Right atrium auricular region (tissue), 2 donors: ENCODE data around the gene RTN1. TPM values are rescaled to one million over a fixed set of nuclear protein-coding genes. Genes with fewer than 3 reads are reported as not detected.

ENCODE experiments used
- DNase-seq: peaks from one replicate; pipeline ENCODE4 v3.0.0-alpha.2; 2019; ENCODE audit warnings: low spot score
- H3K27ac ChIP-seq, 2 donors: fragments of 200-600 bp; sonication (generic); 1 replicate in 1 of 2; 2 replicates in 1 of 2; pipeline ENCODE4 v1.5.1; 2016 to 2019
- H3K27me3 ChIP-seq, 2 donors: fragments of 200-600 bp; sonication (generic); one replicate each; pipeline versions ENCODE4 v1.5.1 to v1.6.0; 2017 to 2019
- H3K36me3 ChIP-seq: fragments of 200-600 bp; sonication (generic); one replicate; pipeline ENCODE4 v1.5.1; 2016
- H3K4me1 ChIP-seq, 2 donors: fragments of 200-600 bp; sonication (generic); one replicate each; pipeline versions ENCODE4 v1.5.1 to v1.6.0; 2017 to 2019
- H3K4me3 ChIP-seq, 2 donors: fragments of 200-600 bp; sonication (generic); 1 replicate in 1 of 2; 2 replicates in 1 of 2; pipeline ENCODE4 v1.5.1; 2017 to 2019; ENCODE audit warnings: mild to moderate bottlenecking in 1 of 2, moderate library complexity in 1 of 2
- H3K9me3 ChIP-seq, 2 donors: fragments of 200-600 bp; sonication (generic); one replicate each; pipeline ENCODE4 v1.5.1; 2019
- CTCF ChIP-seq, 2 donors: fragments of 200-600 bp; sonication (generic); IDR thresholded peaks; one replicate each; pipeline ENCODE4 v1.5.1; 2019; ENCODE audit warnings: antibody characterized with exemption in 2 of 2
- total RNA-seq, 2 donors: library from RNA; depleted of rRNA; stranded (reverse); fragments of >200 nt; gene quantifications; one replicate each; pipeline ENCODE4 v1.1.0, GENCODE V29; 2016

RTN1 gene
- total RNA-seq, 2 donors from 2014 or later: 1.3 to 2.7 TPM

DNA sequence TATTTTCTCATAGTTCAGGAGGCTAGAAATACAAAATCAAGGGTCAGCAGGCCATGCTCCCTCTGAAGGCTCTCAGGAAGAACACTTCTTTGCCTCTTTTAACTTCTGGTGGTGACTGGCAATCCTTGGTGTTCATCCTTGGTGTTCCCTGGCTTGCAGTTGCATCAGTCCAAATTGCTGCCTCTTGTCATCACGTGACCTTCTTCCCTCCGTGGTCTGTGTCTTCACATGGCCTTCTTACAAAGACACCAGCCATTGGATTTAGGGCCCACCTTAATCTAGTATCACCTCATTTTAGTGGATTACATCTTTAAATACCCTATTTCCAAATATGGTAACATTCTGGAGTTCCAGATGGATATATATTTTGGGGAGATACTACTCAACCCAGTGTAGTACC, 41.9 kb upstream of the RTN1 start:
- no peak for TF ChIP-seq CTCF (IDR thresholded peaks at IDR 0.05)
- H3K4me1 ChIP-seq: no peaks in the 10 kb centered on the region

DNA sequence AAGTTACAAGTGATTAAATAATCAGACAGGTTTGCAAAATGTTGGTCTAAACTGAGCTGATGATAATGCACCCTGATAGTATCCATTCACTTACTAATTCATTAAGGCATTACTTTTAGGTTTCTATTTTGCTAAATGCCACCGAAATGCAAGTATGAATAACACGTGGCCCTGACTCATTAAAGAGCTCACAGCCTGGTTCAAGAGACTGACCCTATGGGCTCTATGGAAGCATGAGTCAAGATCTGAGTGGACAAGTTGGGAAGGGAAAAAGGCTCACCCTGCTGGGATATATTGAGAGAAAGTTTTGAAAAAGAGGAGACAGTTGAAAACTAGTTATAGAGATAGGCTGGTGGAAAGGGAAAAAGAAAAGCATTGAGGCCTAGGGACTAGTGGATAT, 34.6 kb upstream of the RTN1 start:
- H3K36me3 ChIP-seq: no peaks in the 10 kb centered on the region
- no peak overlapping the region for H3K4me3 ChIP-seq
- no peaks in the 10 kb centered on the region for H3K27me3 ChIP-seq
- no peak for DNase-seq
- H3K4me1 ChIP-seq: no peaks in the 10 kb centered on the region
- no peaks in the 10 kb centered on the region for H3K9me3 ChIP-seq
- no peak for TF ChIP-seq CTCF (IDR thresholded peaks at IDR 0.05)
- H3K27ac ChIP-seq: no peak overlapping the region

More for the DNA sequence above, 41.9 kb upstream of the RTN1 start:
- no peak overlapping the region for H3K27ac ChIP-seq
- H3K27me3 ChIP-seq: no peaks in the 10 kb centered on the region
- H3K4me3 ChIP-seq: no peak overlapping the region
- no peaks in the 10 kb centered on the region for H3K9me3 ChIP-seq
- DNase-seq: no peak
- no peaks in the 10 kb centered on the region for H3K36me3 ChIP-seq

- Histone ChIP-seq H3K4me3 (no peak overlapping the region), H3K27me3 (no peaks in the 10 kb centered on the region), H3K4me1 (no peaks in the 10 kb centered on the region), H3K9me3 (no peaks in the 10 kb centered on the region), H3K27ac (no peak overlapping the region), H3K36me3 (no peaks in the 10 kb centered on the region)
- TF ChIP-seq CTCF (IDR thresholded peaks at IDR 0.05): no peak
- no peak for DNase-seq
Measured at GRCh38 chr14:59904184-59904583, 33.6 kb upstream of the RTN1 start.

DNA sequence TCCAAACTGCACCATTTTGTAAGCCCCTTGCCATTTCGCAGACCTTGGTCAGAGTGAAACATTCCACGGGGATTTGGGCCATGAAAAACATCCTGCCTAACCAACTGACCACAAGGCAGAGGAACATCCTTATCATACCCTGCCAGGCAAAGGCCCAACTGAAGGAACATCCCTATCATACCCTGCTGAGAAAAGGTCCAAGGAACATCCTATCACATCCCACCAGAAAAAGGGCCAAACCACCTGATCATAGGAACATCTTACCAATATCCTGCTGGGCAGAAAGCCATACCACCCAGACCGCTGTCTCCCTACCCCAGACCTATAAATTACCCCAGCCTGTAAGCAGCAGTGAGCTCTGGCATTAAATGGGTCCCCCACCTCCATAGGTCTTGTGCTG, 30.0 kb upstream of the RTN1 start:
- DNase-seq: no peak
- H3K27me3 ChIP-seq: no peaks in the 10 kb centered on the region
- no peak overlapping the region for H3K4me3 ChIP-seq
- no peaks in the 10 kb centered on the region for H3K36me3 ChIP-seq
- no peaks in the 10 kb centered on the region for H3K9me3 ChIP-seq
- no peaks in the 10 kb centered on the region for H3K4me1 ChIP-seq
- TF ChIP-seq CTCF (IDR thresholded peaks at IDR 0.05): no peak
- no peak overlapping the region for H3K27ac ChIP-seq

- Histone ChIP-seq H3K9me3 (no peaks in the 10 kb centered on the region), H3K4me1 (no peaks in the 10 kb centered on the region), H3K27me3 (no peaks in the 10 kb centered on the region), H3K27ac (no peak overlapping the region), H3K36me3 (no peaks in the 10 kb centered on the region), H3K4me3 (no peak overlapping the region)
- TF ChIP-seq CTCF (IDR thresholded peaks at IDR 0.05): peak in 1 of 2 donors; percentile 41
- DNase-seq: no peak
Measured at GRCh38 chr14:59897757-59898383, 27.3 kb upstream of the RTN1 start.

- no peak for DNase-seq
Measured at GRCh38 chr14:59895721-59896120, 25.1 kb upstream of the RTN1 start.

More at GRCh38 chr14:59895721-59896120, 25.1 kb upstream of the RTN1 start:
- Histone ChIP-seq H3K4me3 (no peak overlapping the region), H3K27ac (no peak overlapping the region), H3K36me3 (no peaks in the 10 kb centered on the region), H3K27me3 (no peaks in the 10 kb centered on the region), H3K9me3 (no peaks in the 10 kb centered on the region), H3K4me1 (no peaks in the 10 kb centered on the region)
- TF ChIP-seq CTCF (IDR thresholded peaks at IDR 0.05): no peak
